GM12865 (cell line): ENCODE results near the gene PAX9.

Source experiments
- DNase-seq: peaks from one replicate; pipeline ENCODE4 v3.0.0; 2010; ENCODE audit warnings: low read depth
- H3K4me3 ChIP-seq: 2 replicates; pipeline ENCODE4 v1.5.1; 2011; ENCODE audit warnings: mild to moderate bottlenecking, low read depth, low read length, control low read depth
- CTCF ChIP-seq: IDR thresholded peaks from 2 replicates; pipeline ENCODE4 v1.5.1; 2011; ENCODE audit warnings: low read length, control low read depth, low read depth, inconsistent platforms; ENCODE audit not compliant: insufficient read depth; ENCODE audit errors: missing control alignments

Gene PAX9

GRCh38 chr14:36659822-36660735, 1.6 kb upstream of the PAX9 start:
- no peak overlapping the region for H3K4me3 ChIP-seq
- no peak for TF ChIP-seq CTCF
- DNase-seq: no peak

GRCh38 chr14:36660736-36661505, 739 bp upstream of the PAX9 start:
- no peak for TF ChIP-seq CTCF
- H3K4me3 ChIP-seq: no peak overlapping the region
- DNase-seq: no peak

DNA sequence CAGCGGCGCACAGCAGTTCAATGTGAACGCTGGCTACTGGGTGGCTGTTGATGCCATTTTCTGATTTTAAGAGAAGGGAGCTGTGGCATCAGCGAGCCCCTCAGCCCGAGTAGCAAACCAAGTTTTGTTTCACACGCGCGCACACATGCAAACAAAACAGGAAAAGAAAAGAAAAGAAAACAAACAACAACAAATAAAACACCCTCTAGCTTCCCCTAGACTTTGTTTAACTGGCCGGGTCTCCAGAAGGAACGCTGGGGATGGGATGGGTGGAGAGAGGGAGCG, 540 bp downstream of the PAX9 start:
- no peak for TF ChIP-seq CTCF
- no peak for DNase-seq
- H3K4me3 ChIP-seq: no peak overlapping the region

GRCh38 chr14:36662543-36663403, 1.1 kb downstream of the PAX9 start:
- H3K4me3 ChIP-seq: no peak overlapping the region
- no peak for DNase-seq

DNA sequence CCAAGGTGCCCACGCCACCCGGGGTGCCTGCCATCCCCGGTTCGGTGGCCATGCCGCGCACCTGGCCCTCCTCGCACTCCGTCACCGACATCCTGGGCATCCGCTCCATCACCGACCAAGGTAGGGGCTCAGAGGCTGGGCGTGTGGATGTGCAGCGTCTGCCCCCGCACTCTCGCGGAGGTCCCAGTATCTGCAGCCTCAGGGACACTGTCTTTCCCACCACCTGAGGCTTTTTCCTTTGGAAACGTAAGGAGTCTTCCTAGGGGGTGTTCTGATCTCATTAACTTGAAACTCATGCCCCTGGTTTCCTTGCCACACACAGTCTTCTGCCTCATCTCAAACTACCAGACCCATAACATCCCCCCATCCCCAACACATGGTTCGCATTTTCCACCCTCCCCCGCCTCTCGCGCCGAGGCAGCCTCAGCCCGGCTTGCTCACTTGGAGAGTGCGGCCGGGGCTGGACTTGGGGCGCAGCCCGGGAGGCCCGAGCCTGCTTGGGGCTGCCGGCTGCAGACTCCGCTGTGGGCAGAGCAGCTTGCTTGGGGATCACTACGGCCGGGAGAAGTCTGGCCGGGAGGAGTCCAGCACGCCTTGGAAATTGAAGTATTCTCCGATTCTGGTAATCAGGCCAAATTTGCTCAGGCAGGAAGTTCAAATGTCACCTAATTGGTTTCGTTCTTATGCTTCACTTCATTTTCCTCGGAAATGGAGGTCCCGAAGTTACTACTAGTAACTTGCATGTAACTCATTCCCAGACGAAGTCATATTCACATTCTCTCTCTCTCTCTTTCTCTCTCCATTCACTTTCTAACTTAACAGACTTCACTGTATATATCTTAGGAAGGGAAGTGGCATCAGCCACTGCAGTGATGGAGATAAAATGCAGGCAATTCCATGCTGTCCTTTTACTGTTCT, 2.0 kb downstream of the PAX9 start:
- H3K4me3 ChIP-seq: no peak overlapping the region
- TF ChIP-seq CTCF: no peak
- no peak for DNase-seq

More at GRCh38 chr14:36662543-36663403, 1.1 kb downstream of the PAX9 start:
- TF ChIP-seq CTCF: no peak
